Transverse colon (tissue), 3 donors: ENCODE data around the gene BMPR1B.

Source experiments
- CTCF ChIP-seq, 5 experiments: fragments of 200-600 bp in 3 of 5; fragments of 450-650 bp in 2 of 5; sonication (generic) in 3 of 5; IDR thresholded peaks; 1 replicate in 2 of 5; 2 replicates in 3 of 5; pipeline ENCODE4 v1.5.1; 2016 to 2017; ENCODE audit warnings: antibody characterized with exemption in 5 of 5, inconsistent platforms in 3 of 5, mild to moderate bottlenecking in 2 of 5, moderate library complexity in 1 of 5
- EP300 ChIP-seq: sonication (generic); formaldehyde crosslinking; IDR thresholded peaks from one replicate; pipeline ENCODE4 v1.6.1; 2017; ENCODE audit warnings: antibody characterized with exemption, low read depth
- POLR2A ChIP-seq: fragments of 450-650 bp; IDR thresholded peaks from one replicate; pipeline ENCODE4 v1.6.1; 2016; ENCODE audit warnings: antibody characterized with exemption, mild to moderate bottlenecking, moderate library complexity

- TF ChIP-seq CTCF (IDR thresholded peaks at IDR 0.05) (no peak), POLR2A (no peak), EP300 (no peak)
These were observed 2.0 kb downstream of the BMPR1B start for GRCh38 chr4:94759767-94760211.
